Activated CD4-positive, alpha-beta T cell treated with anti-CD3 and anti-CD28 coated beads, Interleukin-10, Interleukin-2, amounts not matched to agents 100 ng/mL and 50 ng/mL, durations not matched to agents 16 hours and 8 hours (primary cell): ENCODE results near the gene ARL2BP.

ENCODE experiments used
- DNase-seq: peaks from one replicate; pipeline ENCODE4 v3.0.0-alpha.2; 2020

Gene ARL2BP

DNA sequence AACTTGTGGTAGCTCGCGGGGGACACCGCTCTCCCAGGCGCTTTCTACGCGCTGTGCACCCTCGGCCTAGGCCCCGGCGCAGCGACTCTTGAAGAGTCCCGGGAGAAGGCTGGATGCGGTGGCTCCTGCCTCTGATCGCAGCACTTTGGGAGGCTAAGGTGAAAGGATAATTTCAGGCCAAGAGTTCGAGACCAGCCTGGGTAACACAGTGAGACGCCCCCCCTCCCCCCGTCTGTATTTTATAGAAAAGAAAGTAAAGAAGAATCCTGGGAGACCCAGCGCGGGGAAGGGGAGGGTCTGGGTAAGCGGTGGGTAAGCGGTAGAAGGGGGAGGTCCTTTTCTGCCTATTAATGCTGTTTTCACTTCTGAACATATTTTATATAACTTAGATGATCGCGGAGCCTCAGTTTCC is 39.9 kb downstream of the ARL2BP start:
- no peak for DNase-seq

DNA sequence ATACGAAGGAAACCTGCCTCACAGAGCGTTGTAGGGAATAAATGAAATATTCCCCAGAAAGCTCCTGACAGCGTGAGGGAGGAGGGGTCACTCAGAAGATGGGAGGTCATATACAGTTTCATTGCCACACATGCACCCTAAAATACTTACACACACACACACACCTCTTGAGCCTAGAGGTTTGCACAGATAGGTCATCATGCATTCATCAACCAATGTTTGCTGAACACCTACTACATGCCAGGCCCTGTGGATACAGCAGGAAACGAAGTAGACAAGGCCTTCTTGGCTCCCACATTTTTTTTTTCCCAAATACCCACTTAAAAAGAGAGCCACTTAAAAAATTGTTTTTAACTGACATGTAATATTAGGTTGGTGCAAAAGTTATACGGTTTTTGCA is 40.3 kb downstream of the ARL2BP start:
- DNase-seq = no peak

DNA sequence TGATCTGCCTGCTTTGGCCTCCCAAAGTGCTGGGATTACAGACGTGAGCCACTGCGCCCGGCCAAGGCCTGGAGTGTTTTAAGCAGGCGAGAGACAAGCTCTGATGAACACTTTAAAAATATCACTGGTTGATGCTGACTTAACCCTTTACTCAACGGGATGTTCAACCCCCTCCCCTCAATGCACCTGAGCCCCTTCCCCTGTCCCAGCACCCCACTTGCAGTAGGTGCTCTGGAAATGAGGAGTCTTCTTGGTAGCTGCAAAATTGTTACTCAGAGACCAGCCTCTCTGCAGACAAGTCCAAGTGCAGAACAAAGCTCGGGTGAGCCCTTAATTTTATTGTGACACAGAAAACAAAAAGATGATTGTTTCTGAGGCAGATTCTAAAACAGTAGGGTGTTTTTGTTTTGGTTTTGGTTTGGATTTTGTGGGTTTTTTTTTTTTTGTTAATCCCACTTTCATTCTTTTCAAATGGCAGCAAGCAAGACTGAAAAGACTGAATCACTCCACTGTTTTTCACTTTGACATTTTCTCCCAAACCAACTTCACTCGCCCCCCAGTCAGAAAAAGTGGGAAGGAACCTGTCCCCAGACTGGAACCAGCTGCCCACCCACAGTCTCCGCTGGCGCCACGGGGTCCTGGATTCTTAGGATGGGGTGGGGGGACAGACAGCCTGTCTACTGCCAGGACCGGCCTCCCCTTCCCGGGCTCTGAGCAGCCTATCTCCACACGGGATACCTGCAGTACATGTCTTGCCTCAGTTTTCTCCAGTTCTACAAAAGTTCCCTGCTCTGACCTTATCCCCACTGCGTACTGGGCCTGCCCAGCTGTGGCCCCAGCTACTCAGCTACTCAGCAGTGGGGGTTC is 44.6 kb downstream of the ARL2BP start:
- DNase-seq = no peak

DNA sequence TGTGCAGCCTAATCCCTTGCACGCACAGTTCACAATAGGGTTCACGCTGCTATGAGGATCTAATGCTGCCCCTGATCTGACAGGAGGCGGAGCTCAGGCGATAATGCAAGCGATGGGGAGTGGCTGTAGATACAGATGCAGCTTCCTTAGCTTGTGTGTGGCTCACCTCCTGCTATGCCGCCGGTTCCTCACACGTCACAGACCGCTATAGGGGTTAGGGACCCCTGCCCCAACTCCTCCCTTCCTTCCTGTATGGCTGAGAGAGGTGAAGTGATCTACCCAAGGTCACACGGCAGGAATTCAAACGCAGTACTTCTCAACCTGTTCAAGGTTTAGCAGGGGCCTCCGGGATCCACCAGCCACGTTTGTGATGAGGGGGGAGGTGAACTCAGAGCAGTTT is 52.8 kb downstream of the ARL2BP start:
- peak; percentile 38 for DNase-seq

DNA sequence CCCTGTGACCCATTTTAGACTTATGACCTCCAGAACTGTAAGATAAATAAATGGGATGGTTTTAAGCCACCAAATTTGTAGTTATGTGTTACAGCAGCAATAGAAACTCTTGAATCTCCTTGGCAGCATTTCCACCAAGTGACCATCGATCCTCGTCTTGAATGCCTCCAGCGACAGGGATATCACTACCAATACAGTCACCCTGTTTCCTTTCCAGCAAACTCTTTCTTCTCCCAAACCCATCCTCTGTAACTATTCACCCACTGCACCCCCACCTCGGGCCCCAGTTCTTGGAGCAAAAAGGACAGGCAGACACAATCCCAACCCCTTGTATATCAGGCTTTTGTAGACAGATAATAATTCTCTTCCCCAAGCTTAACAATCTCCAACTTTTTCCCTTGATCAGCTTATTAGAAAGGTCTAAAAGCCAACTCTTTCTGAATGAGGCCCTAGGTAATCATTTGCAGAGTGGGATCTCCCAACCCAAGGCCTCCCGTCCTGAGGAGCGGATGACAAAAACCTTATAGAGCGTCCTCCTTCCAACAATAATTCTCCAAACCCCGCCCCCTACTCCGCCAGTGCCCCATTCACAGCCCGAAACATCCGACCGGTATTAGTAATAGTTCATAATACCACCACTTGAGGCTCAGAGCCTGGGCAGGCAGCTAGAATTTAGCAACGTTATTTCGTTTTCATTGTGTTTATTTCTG is 54.1 kb downstream of the ARL2BP start:
- no peak for DNase-seq

DNA sequence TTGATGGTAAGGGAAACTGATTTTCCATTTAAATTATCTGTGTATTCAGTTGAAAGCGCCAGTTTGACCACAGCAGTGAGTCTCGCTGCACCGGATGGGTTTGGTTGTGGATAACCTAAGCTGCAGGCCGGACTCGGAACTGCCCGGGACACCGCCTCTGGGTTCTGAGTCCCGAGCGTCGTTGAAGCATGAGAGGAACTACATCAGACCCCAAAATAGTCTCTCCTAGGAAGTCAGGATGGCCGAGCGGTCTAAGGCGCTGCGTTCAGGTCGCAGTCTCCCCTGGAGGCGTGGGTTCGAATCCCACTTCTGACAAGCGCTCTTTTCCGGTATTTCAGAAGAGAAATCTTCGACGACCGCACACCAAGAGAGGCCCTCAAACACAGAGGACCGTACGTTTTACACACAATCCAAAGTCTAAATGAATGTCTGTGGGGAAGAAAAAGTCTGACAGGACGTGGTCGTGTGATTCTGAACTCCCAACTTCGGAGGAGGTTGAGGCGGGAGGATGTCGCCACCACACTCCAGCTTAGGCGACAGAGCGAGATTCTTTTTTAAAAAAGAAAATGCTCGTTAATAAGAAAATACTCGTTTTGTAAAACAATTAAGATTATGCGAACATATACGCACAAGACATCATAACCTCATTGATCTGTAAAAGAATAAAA is 54.8 kb downstream of the ARL2BP start:
- peak; percentile 93 for DNase-seq

DNA sequence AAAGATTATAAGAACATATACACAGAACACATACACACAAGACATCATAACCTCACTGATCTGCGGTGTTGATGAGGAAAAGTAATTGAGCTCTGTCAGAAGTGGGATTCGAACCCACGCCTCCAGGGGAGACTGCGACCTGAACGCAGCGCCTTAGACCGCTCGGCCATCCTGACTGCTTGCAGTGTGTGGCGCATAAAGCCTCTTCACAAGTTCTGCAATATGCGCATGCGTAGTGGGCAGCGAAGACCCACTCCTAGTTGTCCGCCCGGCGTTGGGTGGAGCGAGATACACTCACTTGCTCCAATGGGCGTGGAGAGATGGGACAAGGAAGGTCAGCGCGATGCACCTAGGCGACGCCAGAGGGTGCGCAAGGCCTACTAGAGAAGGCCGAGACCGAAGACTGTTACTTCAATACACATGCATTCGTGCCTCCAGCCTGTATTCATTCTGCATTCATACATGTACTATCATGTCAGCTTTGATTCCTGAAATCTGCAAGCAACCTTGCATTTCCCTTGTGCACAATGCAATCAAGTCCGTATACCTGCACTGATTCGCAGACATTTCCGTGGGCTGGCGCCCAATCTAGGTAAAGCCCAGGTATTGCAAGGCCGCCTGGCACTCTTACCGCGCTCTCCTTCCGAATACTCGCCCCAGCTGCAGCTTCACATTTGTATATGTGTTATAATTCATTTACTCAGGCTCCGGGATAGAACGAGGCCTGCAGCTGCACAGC is 55.5 kb downstream of the ARL2BP start:
- DNase-seq = peak; percentile 99

DNA sequence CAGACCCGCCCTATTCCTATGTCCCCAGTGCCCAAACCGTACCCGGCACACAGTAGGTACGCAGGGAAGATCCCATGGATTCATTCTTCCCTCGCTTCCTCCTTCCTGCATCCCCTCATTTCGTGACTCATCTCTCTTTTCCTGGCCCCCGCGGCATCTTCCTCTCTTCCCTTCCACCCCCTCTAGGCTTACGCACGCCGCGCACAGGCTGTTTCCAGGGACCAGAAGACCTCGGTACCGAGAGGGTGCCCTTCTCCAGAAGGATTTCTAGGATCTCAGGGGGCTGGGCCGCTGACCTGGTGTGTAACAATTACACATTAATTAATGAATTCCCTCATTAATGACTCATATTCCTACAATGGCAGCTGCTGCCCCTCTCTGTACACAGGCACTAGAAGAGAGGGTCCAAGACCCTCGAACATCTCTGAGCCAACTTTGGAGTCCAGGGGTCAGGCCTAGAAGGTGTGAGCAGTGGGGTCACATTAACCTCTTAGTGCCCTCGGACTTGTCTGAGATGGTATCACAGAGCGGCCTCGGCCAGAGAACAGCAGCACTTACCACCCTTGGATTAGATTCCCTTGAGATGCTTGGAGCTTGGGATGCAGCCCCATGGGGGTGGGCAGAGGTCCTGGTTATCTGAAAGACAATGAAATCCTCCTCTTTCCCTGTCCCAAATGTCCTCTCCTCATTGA is 56.2 kb downstream of the ARL2BP start:
- DNase-seq = no peak
